HG03342 (cell line): ENCODE data around the gene RNASE4.
"Not testable (repeated sequence)": the region's sequence is repeated elsewhere in the genome, so short reads cannot be mapped to it uniquely, and the experiment has no call there.

ENCODE experiments used
- ATAC-seq: cut with Tn5 transposase; IDR thresholded peaks from one replicate; pipeline ENCODE4 v1.9.1; 2021; ENCODE audit warnings: mild to moderate bottlenecking, moderate library complexity; ENCODE audit not compliant: unreplicated experiment

RNASE4 gene

GRCh38 chr14:20734430-20734806 lies 50.1 kb downstream of the RNASE4 start:
- ATAC-seq, result no peak

DNA sequence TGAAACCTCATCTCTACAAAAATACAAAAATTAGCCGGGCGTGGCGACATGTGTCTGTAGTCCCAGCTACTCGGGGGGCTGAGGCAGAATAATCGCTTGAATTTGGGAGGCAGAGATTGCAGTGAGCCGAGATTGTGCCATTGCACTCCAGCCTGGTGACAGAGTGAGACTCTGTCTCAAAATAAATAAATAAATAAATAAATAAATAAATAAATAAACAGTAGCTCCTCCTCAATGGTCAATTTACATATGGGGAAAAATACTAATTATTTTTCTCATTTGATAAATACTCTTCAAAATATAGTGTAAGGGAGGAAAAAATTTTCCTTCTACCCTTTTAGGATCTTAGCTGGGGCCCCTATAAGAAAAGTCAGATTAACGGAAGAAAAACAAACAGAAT lies 53.9 kb downstream of the RNASE4 start:
- ATAC-seq, result not testable (repeated sequence)

DNA sequence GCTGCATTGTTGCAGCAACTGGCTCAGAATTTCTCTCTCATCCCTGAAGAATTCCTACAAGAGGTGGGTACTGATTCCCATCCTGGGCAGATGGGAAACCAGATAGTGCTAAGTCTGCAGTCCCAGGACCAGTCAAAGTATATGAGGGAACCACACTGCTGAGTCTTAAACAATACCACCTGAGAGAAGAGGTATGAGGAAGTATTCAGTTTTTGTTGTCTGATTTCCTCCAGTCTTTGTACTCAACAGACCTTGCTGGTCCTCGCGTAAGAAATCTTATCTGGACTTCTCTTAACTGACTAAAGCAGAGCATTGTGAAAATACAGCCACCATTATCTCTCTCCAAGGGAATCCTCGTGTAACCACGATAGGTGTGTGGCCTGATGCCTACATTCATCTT lies 57.8 kb downstream of the RNASE4 start:
- no peak for ATAC-seq

GRCh38 chr14:20743556-20743955 lies 59.2 kb downstream of the RNASE4 start:
- ATAC-seq, result no peak

GRCh38 chr14:20745571-20746358 lies 61.4 kb downstream of the RNASE4 start, which contains the start of gene EDDM3A:
Gene EDDM3A (plus strand): TSS chr14:20745887. CDS start chr14:20747581, 1,694 bp downstream.
- no peak for ATAC-seq

DNA sequence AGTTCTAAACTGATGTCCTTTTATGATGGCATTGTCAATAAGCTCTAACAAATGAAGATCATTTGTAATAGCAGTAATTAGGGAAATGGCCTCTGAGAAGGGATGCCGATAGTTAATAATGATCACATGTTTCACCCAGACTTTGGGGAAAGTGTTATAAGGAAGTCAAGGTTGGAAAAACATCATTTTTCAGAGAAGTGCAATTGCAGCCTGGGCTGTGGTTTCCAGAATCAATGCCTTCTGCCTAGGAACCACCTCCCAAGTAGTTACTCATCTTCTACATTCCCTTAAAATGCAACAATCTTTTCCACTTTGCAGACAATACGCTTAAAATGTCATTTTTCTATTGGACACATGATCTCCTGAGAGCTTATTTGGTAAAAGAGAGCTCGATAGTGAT lies 62.2 kb downstream of the RNASE4 start:
- no peak for ATAC-seq

GRCh38 chr14:20748439-20748838 lies 64.1 kb downstream of the RNASE4 start:
- ATAC-seq, result no peak

GRCh38 chr14:20750194-20750593 lies 65.8 kb downstream of the RNASE4 start:
- ATAC-seq, result no peak
